Activated CD8-positive, alpha-beta memory T cell treated with anti-CD3 and anti-CD28 coated beads, Interleukin-2, amount 50 U/mL, for 24 hours (primary cell): Measurements from ENCODE around the gene KCNMA1.
"Not testable (repeated sequence)": the region's sequence is repeated elsewhere in the genome, so short reads cannot be mapped to it uniquely, and the experiment has no call there.

Source experiments
- DNase-seq: peaks from one replicate; pipeline ENCODE4 v3.0.0-alpha.2; 2020; ENCODE audit errors: extremely low read depth

KCNMA1 gene

DNA sequence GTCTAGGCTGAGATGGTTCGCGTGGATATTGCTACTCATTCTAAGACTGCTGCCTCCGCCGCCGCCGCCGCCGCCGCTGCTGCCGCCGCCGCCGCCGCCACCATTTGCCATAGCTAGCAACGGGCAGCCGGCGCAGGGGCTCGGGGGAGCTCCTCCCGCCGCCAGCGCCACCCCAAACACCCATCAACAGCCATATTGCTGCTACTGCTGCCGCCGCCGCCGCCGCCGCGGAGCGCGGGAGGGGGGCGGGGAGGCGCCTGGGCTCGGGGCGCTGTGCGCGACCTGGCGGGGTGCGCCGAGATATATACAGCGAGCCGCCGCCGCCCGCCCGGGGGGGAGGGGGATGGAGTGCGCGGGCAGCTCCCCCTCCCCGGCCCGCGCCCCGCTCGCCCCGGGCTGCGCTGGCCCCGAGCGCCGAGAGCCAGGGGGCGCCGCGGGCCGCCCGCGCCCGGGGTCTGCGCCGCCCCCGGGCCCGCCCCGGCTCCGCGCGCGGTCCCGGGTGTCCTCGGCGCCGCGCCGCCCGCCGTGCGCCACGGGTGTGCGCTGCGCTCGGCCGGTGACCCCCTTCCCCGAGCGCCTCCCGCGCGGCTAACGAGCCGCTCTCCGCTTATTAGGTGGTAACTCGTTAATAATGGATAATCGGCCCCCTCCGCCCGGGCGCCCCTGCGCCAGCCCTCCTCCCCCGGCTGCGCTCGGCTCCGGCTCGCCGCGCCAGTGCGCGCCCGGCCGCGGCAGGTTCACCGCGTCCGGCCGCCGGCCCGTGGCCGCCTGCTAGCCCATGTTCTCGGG is at the start of gene KCNMA1:
KCNMA1 (minus strand) TSS at position 277 of the 789 bp plus-strand sequence.
- no peak for DNase-seq

DNA sequence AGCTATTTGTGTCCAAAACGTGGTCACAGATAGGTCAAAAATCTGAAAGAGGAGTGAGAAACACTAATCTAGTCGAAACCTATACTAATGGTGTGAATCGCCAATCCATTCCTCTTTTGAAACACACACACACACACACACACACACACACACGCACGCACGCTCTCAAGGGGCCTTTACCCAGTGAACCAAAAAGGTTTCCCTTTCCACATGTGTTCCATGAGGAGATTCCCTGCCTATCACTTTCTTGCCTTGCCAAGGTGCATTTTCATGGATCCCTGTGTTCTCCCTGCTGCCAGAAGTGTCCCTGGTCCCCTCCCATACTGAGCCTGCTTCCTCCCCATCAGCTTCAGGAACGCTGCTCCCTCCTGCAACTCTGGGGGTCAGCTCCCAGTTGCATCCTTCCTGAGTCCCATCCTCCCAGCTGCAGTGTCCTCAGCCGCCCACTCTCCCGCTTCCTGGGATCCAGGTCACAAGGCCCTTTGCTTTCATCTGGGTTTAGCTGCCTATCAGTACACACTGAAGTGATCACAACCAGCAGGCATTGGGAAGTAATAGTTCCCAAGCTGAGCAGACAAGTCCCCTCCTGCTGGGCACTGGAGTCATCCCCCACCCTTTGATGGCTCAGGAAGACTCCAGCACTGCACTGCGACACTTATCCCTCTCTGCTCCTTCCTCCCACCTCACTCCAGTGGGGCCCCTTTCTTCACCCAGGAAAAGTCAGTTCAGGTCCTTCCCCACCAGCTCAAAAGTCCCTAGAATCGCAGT is 49.2 kb upstream of the KCNMA1 start:
- no peak for DNase-seq

DNA sequence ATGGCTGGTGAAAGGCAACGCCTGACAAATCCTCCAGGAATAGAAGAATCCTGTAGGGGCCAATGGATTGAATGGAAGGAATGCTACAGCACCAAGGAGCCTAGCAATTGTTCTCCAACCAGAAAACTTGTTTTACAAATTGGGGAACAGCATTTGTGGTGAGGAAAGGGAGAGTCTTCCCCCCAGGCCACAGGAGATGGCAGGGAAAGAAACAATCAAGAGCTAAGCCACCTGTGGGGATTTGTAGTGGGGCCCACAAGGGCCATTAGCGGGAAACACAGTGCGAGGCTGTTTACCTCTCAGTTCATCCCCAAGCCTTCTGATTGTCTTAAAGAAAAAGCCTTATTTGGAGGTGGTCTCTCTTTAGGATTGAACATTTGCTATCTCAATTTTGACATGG is 48.5 kb upstream of the KCNMA1 start:
- no peak for DNase-seq

- no peak for DNase-seq
Measured at GRCh38 chr10:77685432-77685831, 47.8 kb upstream of the KCNMA1 start.

DNA sequence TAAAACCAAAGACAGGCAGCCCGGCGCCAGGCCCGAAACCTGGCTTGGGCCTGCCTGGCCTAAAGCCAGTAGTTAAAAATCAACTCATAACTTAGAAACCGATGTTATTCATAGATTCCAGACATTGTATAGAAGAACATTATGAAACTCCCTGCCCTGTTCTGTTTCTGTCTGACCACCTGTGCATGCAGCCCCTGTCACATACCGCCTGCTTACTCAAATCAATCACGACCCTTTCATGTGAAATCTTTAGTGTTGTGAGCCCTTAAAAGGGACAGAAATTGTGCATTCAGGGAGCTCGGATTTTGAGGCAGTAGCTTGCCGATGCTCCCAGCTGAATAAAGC is 45.5 kb upstream of the KCNMA1 start:
- not testable (repeated sequence) for DNase-seq

DNA sequence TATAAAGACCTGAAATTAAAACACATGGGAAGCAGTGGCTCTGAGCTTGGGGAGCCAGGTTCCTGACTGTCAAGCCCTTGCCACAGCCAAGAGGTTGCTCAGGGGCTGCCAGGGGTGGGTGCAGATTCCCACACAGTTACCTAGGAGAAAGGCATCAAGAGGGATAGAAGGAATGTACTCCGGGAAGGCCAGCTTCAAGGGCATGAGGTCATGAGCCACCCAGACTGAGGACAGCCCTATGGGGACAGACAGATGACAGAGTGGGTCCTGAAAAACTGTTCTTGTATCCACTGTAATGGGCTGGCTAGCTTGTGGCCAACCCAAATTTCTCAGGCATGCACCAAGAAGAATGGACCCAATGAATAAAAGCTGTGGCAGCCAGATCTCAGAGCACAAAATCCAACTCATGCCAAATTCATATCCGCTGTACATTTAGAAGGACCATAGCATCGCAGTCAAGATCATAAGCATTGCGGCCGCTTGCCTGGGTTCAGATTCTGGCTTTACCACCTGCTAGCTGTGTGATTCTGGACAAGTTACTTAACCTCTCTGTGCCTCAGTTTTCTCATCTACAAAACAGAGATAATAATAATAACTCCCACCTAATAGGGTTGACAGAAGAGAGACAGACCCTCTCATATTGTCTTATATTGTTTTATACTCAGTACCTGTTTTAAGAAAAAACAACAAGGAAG is 44.9 kb upstream of the KCNMA1 start:
- no peak for DNase-seq

DNA sequence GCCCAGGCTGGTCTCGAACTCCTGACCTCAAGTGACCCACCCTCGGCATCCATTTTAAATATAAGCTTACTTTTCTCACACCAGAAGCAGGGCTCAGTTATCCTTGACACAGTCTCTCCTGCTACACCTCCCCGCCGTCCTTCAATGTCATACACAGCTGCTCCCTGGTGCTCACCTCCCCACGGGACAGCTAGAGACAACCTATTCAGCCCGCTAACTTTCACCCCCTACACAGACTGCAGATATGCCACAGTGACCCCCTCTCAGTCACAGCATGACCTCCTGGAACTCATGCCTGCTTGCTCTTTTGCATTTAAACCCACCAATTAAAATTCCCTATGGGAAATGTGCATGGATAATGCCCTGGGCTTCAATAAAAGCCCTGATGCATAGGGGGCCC is 44.2 kb upstream of the KCNMA1 start:
- DNase-seq: no peak

- DNase-seq: no peak
Measured at GRCh38 chr10:77680811-77681210, 43.2 kb upstream of the KCNMA1 start.

DNA sequence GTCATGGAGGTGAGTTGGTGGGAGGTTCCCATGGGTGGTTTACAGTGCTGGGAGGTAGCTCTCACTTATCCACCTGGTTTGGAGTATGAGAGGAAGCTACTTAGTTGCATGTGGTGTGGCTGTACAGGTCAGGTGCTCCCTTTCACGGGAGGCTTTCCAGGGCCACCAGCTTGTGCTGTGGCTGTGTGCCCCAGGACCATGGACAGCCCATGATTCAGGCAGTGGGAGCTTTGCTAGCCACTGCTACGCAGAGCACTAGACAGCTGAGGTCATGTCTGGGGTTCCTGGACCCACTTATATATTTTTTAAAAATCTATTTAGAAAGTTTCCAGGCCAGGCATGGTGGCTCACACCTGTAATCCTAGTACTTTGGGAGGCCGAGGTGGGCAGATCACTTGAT is 42.5 kb upstream of the KCNMA1 start:
- DNase-seq: no peak

GRCh38 chr10:77679217-77679616 is 41.6 kb upstream of the KCNMA1 start:
- DNase-seq: no peak

DNA sequence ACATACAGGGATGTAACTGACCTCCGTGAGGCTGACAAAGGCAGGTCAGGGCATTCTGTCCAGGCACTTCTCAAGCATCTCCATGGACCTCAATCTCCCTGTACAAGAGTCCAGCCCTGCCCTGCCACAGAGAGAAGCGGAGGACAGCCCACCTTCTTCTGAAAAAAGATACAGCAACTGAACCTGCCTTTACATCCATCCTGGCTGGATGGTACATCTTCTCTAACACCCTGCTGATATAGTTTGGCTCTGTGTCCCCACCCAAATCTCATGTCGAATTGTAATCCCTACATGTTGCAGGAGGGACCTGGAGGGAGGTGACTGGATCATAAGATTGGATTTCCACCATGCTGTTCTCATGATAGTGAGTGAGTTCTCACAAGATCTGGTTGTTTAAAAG is 40.5 kb upstream of the KCNMA1 start:
- DNase-seq: no peak

GRCh38 chr10:77675347-77675746 is 37.7 kb upstream of the KCNMA1 start:
- no peak for DNase-seq

DNA sequence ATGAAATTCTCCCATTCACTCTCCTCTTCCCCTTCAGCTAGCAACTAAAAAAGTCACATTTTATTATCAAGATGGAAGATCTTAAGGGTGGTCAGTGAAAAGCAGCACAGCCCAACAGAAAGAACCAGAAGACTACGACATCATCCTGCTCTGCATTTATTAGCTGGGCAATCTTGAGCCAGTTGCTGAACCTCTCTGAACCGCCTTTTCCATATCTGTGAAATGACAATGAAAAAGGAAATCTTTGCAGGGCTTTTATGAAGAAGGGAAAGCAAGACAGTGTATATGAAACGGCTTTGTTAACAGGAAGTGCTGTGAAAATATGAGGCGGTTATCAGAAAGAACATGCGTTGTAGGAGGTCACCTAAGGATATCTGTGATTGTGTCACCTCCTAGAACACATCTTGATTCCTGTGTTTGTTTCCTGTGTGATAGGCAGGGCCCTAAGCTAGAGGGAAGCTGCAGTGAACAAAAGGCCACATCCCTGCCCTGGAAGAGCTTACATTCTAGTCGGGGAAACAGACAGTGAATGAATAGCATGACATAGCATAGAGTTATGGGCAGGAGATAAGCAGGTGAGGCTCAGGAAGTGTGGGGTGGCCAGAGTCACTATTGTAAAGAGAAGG is 36.0 kb upstream of the KCNMA1 start:
- no peak for DNase-seq

DNA sequence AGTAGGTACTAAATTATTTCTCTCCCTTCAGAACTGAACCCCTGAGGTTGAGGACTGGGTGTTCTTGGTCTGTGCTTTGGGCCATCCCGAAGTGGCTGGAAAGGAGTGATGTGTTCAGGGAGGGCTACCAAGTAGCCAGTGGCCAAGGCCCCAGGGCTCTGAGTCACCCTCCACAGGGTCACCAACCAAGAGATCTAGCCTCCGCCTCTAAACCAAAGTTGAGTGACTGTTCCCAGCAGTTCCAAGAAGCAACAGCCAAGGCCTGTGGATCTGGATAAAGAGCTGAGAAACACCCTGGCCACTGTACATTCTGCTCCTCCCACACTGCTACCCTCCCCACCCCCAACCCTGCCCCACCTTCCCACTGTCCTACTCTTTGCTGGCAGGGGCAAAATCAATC is 35.5 kb upstream of the KCNMA1 start:
- no peak for DNase-seq

- DNase-seq: no peak
Measured at GRCh38 chr10:77671594-77672252, 34.1 kb upstream of the KCNMA1 start.

DNA sequence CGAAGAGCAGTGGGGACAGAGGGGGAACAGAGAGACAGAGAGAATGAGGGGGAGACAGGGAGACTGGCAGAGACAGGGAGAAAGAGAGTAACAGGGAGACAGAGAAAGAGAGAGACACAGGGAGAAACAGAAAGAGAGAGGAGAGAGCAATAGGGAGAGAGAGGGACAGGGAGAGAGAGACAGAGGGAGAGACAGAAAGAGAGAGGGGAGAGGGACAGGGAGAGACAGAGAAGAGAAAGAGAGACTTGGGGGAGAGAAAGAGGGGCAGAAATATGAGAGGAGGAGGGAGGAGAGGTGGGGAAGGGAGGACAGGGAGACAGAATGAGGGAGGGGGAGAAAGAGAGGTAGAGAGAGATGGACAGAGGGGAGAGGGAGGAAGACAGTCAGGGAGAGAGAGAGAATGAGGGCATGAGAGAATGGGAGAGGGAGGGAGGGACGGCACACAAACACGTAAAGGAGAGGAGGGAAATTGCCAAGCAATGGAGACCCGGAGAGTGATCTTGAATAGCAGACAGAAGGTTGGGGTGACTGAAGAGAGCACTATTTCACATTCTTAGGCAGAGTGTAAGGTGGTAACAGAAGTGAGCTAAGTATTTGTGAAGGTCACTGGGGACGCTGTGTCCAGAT is 33.3 kb upstream of the KCNMA1 start:
- no peak for DNase-seq

DNA sequence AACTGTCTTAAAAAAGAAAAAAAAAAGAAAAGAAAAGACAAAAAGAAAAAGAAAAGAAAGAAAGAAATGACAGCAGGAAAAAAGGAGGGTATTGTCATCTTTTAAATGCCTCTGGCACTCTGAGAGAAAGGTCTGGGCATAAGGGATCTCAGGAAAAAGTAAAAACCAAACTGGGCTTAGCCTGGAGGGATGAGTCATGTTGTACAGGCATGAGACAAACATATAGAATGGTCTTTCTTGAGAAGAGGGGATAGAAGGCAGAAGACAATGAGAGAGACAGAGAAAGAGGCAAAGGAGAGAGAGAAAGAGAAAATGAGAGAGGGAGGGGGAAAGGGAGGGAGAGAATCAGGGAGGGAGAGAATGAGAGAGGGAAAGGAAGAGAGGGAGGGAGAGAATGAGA is 32.3 kb upstream of the KCNMA1 start:
- no peak for DNase-seq

DNA sequence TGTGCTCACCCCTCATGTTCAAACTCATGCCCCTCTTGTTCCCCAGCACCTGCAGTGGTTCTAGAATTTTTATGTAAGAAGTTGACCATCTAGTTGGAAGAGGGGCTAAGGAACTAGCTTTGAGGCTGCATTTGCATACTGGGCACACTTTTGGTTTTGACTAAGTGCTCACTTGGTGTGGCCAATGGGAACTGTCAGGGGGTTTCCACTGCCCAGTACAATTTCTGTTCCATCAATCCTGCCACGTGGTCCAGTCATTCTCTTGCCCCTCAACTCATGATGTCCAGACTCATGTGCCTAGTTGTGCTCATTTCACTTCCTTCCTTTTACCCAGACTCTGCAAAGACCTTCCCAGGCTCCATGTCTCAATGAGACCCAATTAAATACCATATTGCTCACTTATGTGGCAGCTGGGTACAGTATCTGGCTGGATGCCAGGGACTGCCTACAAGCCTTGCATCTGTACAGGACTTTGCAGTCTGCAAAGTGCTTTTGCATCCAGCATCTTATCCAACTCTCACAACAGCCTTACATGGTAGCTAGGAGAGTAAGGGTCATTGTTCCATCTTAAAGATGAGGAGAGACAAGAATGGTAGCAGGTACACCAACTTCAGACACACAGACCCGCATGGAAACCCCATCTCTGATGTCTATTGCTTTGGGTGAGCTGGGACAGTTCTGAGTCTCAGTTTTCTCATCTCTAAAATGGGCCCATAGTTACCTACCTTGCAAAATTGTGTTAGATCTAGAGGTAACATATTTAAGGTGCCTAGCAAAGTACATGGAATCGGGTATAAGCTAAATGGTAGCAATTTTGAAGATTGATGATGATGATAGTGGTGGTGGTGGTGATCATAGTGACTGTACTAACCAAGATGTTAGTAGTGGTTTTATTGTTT is 30.1 kb upstream of the KCNMA1 start:
- no peak for DNase-seq

DNA sequence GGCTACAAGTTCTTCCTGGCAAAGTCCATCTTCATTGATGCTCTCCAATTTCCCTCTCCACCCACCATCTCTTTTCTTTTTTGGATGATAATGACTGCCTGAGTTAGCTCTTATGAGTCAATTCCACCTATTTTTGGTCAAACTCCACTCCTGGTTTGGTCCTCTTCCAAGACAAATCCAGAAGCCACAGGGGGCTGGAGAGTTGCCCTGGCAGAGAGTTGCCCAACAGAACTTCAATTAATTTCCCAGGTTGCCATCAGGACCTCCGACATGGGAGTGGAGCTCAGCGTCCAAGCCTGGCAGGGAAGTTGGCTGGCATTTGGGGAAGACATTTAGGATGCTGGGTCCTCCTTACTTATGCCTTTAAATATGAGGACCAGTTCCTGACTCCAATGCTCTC is 29.2 kb upstream of the KCNMA1 start:
- DNase-seq: no peak

GRCh38 chr10:77664696-77665095 is 27.1 kb upstream of the KCNMA1 start:
- DNase-seq: no peak
